ENCODE results near the gene MAJIN.
A peak's percentile ranks its signal among the peaks of the same experiment; 100 is the strongest.

Gene MAJIN

DNA sequence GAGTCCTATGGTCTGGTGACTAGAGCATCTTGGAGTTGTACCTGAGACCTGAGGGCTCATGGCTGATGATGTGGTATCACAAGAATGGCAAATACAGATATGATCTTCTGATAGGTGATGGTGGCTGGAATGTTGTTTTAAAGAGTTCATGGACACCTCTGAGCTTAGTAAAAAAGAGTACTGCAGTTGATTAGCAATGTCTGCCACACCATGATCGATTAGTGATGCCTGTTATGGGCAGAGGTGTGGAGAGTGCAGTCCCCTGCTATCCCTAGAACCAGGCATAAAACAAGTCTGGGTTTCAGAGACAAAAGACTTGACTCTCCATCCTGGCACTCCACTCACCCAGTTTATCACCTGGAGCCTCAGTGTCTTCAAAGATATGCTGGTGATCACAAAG lies 26.2 kb upstream of the MAJIN start:
- no peak overlapping the region for H2AFZ ChIP-seq (ENCODE audit: low read depth, low read length)
- no peak overlapping the region for H3K9ac ChIP-seq (ENCODE audit: low read depth, low read length)
- H3K9me3 ChIP-seq (ENCODE audit: insufficient read depth, low read length, severe bottlenecking), result no peaks in the 10 kb centered on the region
- TF ChIP-seq, protein P1, sequence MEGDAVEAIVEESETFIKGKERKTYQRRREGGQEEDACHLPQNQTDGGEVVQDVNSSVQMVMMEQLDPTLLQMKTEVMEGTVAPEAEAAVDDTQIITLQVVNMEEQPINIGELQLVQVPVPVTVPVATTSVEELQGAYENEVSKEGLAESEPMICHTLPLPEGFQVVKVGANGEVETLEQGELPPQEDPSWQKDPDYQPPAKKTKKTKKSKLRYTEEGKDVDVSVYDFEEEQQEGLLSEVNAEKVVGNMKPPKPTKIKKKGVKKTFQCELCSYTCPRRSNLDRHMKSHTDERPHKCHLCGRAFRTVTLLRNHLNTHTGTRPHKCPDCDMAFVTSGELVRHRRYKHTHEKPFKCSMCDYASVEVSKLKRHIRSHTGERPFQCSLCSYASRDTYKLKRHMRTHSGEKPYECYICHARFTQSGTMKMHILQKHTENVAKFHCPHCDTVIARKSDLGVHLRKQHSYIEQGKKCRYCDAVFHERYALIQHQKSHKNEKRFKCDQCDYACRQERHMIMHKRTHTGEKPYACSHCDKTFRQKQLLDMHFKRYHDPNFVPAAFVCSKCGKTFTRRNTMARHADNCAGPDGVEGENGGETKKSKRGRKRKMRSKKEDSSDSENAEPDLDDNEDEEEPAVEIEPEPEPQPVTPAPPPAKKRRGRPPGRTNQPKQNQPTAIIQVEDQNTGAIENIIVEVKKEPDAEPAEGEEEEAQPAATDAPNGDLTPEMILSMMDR (IDR thresholded peaks at IDR 0.05; ENCODE audit: borderline replicate concordance, extremely low read depth, low read length, poor library complexity, severe bottlenecking), result no peak
- TF ChIP-seq EZH2 (IDR thresholded peaks at IDR 0.05; ENCODE audit: borderline replicate concordance, low read depth, low read length, severe bottlenecking), result no peak
- H3K36me3 ChIP-seq (ENCODE audit: insufficient read depth, low read length), result no peaks in the 10 kb centered on the region
- H3K27ac ChIP-seq (ENCODE audit: low read length), result peak overlapping the region; percentile 69
- no peaks in the 10 kb centered on the region for H4K20me1 ChIP-seq (ENCODE audit: insufficient read depth, low read length)
- no peak overlapping the region for H3K4me2 ChIP-seq (ENCODE audit: insufficient read depth, low read length)
- ATAC-seq (ENCODE audit: insufficient read depth, low read depth), result peak; percentile 43
- no peak overlapping the region for H3K4me3 ChIP-seq (ENCODE audit: low read depth in 1 of 2, low read length in 2 of 2)
- no peaks in the 10 kb centered on the region for H3K79me2 ChIP-seq (ENCODE audit: insufficient read depth, low read length)
- H3K4me1 ChIP-seq (ENCODE audit: insufficient read depth, low read length), result peaks cover 30% of the 10 kb centered on the region
- H3K27me3 ChIP-seq (ENCODE audit: insufficient read depth, low read length, poor library complexity), result no peaks in the 10 kb centered on the region
- peak; percentile 37 for DNase-seq

DNA sequence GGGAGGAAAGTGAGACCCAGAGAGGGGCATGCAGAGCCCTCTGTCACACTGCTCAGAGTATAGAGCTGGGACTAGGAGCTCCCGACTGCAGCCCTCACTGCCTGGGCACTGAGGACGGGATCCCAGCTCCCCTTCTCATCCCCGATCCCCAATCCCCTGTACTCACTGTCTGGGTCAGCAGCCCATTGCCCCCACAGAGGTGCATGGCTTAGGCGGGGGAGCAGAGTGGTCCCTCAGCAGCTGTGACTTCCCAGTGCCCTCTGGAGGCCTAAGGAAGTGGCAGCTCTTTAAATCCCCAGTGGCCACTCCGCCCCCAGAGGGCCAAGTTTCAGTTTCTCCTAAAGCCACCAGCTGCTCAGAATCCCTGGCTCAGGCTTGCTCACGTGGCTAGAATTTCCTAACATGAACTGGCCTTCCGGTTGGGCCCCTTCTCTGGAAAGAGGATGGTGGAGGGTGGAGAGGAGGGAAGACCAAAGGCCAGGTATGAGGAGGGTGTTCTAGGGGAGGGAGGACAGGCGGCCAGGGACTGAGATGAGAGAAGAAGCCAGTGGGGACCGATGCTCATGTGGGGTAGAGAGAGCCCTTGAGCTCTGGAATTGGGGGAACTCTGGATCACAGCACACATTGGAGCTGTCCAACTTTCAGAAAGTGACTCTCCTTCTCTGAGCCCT lies 24.9 kb upstream of the MAJIN start, which contains the start of gene BATF2:
BATF2 (minus strand) TSS at position 262 of the 671 bp plus-strand sequence; CDS start at position 205, 57 bp downstream.
- Histone ChIP-seq H3K4me2 (ENCODE audit: insufficient read depth, low read length) (no peak within 1 kb of the TSS), H4K20me1 (ENCODE audit: insufficient read depth, low read length) (no peaks in the 10 kb centered on the region), H3K4me1 (ENCODE audit: insufficient read depth, low read length) (peaks cover 30% of the 10 kb centered on the region), H3K4me3 (ENCODE audit: low read depth in 1 of 2, low read length in 2 of 2) (no peak within 1 kb of the TSS), H3K27ac (ENCODE audit: low read length) (no peak within 1 kb of the TSS), H3K9me3 (ENCODE audit: insufficient read depth, low read length, severe bottlenecking) (no peaks in the 10 kb centered on the region), H3K79me2 (ENCODE audit: insufficient read depth, low read length) (no peaks in the 10 kb centered on the region), H2AFZ (ENCODE audit: low read depth, low read length) (peak within 1 kb of the TSS; percentile 33; the same call in 1 of the 2 replicates), H3K9ac (ENCODE audit: low read depth, low read length) (no peak within 1 kb of the TSS), H3K27me3 (ENCODE audit: insufficient read depth, low read length, poor library complexity) (no peaks in the 10 kb centered on the region), H3K36me3 (ENCODE audit: insufficient read depth, low read length) (no peaks in the 10 kb centered on the region)
- TF ChIP-seq, protein P1 (IDR thresholded peaks at IDR 0.05; ENCODE audit: borderline replicate concordance, extremely low read depth, low read length, poor library complexity, severe bottlenecking), result peak; percentile 32
- no peak for TF ChIP-seq EZH2 (IDR thresholded peaks at IDR 0.05; ENCODE audit: borderline replicate concordance, low read depth, low read length, severe bottlenecking)
- ATAC-seq (ENCODE audit: insufficient read depth, low read depth) (peak; percentile 23; the same call in 1 of the 3 replicates), DNase-seq (peak; percentile 27)

DNA sequence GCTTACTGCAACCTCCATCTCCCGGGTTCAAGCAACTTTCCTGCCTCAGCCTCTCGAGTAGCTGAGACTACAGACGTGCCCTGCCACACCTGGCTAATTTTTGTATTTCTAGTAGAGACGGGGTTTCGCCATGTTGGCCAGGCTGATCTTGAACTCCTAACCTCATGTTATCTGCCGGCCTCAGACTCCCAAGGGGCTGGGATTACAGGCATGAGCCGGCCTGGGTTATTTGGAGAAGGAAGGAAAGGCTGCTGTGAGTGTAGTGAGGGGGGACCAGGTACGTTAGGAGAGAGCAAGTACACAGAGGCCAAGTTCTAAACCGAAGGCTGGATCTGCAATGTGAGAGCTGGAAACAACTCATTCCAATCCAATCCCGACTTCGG lies 24.4 kb upstream of the MAJIN start:
- no peak for TF ChIP-seq EZH2 (IDR thresholded peaks at IDR 0.05; ENCODE audit: borderline replicate concordance, low read depth, low read length, severe bottlenecking)
- TF ChIP-seq, protein P1 (IDR thresholded peaks at IDR 0.05; ENCODE audit: borderline replicate concordance, extremely low read depth, low read length, poor library complexity, severe bottlenecking), result no peak
- Histone ChIP-seq H2AFZ (ENCODE audit: low read depth, low read length) (no peak overlapping the region), H3K9ac (ENCODE audit: low read depth, low read length) (no peak overlapping the region), H4K20me1 (ENCODE audit: insufficient read depth, low read length) (no peaks in the 10 kb centered on the region), H3K9me3 (ENCODE audit: insufficient read depth, low read length, severe bottlenecking) (no peaks in the 10 kb centered on the region), H3K27me3 (ENCODE audit: insufficient read depth, low read length, poor library complexity) (no peaks in the 10 kb centered on the region), H3K27ac (ENCODE audit: low read length) (no peak overlapping the region), H3K4me3 (ENCODE audit: low read depth in 1 of 2, low read length in 2 of 2) (no peak overlapping the region), H3K4me1 (ENCODE audit: insufficient read depth, low read length) (peaks cover 30% of the 10 kb centered on the region), H3K36me3 (ENCODE audit: insufficient read depth, low read length) (no peaks in the 10 kb centered on the region), H3K79me2 (ENCODE audit: insufficient read depth, low read length) (no peaks in the 10 kb centered on the region), H3K4me2 (ENCODE audit: insufficient read depth, low read length) (no peak overlapping the region)
- DNase-seq (no peak), ATAC-seq (ENCODE audit: insufficient read depth, low read depth) (no peak)

All from DND-41 (cell line).